Renal cortical epithelial cell (primary cell): ENCODE data around the gene KIF11. TPM values are rescaled to one million over a fixed set of nuclear protein-coding genes. Genes with fewer than 3 reads are reported as not detected.
A peak's percentile ranks its signal among the peaks of the same experiment; 100 is the strongest.
"Not testable (repeated sequence)": the region's sequence is repeated elsewhere in the genome, so short reads cannot be mapped to it uniquely, and the experiment has no call there.

Source experiments
- DNase-seq: peaks from one replicate; pipeline ENCODE4 v3.0.0-alpha.2; 2011; ENCODE audit warnings: low read depth
- total RNA-seq: library from RNA; depleted of rRNA; stranded (reverse); fragments of >200 nt; gene quantifications from 2 replicates; pipeline ENCODE4 v1.2.3, GENCODE V29; 2014

KIF11 gene
- 3.1 and 14.9 TPM in 2 replicates for total RNA-seq

- peak; percentile 92 for DNase-seq
Measured at GRCh38 chr10:92592761-92593618, at the start of gene KIF11. Gene KIF11, plus strand, starts transcription at chr10:92593130. Its CDS starts 246 bp downstream, at chr10:92593376.

- peak; percentile 35 for DNase-seq
Measured at GRCh38 chr10:92544296-92544695, 48.6 kb upstream of the KIF11 start.

GRCh38 chr10:92545556-92545955, 47.4 kb upstream of the KIF11 start:
- DNase-seq, result no peak

- no peak for DNase-seq
Measured at GRCh38 chr10:92547676-92548075, 45.3 kb upstream of the KIF11 start.

- DNase-seq, result no peak
Measured at GRCh38 chr10:92550924-92551323, 42.0 kb upstream of the KIF11 start.

- no peak for DNase-seq
Measured at GRCh38 chr10:92552310-92552709, 40.6 kb upstream of the KIF11 start.

GRCh38 chr10:92553959-92554358, 39.0 kb upstream of the KIF11 start:
- no peak for DNase-seq

- no peak for DNase-seq
Measured at GRCh38 chr10:92559046-92559445, 33.9 kb upstream of the KIF11 start.

GRCh38 chr10:92562424-92562823, 30.5 kb upstream of the KIF11 start:
- DNase-seq, result no peak

- peak; percentile 87 for DNase-seq
Measured at GRCh38 chr10:92567952-92568600, 24.9 kb upstream of the KIF11 start.

GRCh38 chr10:92569071-92569470, 23.9 kb upstream of the KIF11 start:
- DNase-seq, result no peak

GRCh38 chr10:92569663-92570062, 23.3 kb upstream of the KIF11 start:
- DNase-seq, result not testable (repeated sequence)

GRCh38 chr10:92571649-92572048, 21.3 kb upstream of the KIF11 start:
- no peak for DNase-seq

GRCh38 chr10:92572362-92573090, 20.4 kb upstream of the KIF11 start:
- no peak for DNase-seq

GRCh38 chr10:92573091-92573797, 19.7 kb upstream of the KIF11 start:
- DNase-seq, result no peak

GRCh38 chr10:92573798-92574547, 19.0 kb upstream of the KIF11 start, which contains the start of gene IDE:
Gene IDE, minus strand, starts transcription at chr10:92574093. Its CDS starts 74 bp downstream, at chr10:92574019.
- DNase-seq, result peak; percentile 64

- peak; percentile 53 for DNase-seq
Measured at GRCh38 chr10:92574548-92575261, 18.2 kb upstream of the KIF11 start.

- DNase-seq, result peak; percentile 71
Measured at GRCh38 chr10:92575961-92576360, 17.0 kb upstream of the KIF11 start.

- DNase-seq, result not testable (repeated sequence)
Measured at GRCh38 chr10:92582347-92582746, 10.6 kb upstream of the KIF11 start.
